AG04450 (cell line): ENCODE measurements around the gene ALS2. TPM values are rescaled to one million over a fixed set of nuclear protein-coding genes. Genes with fewer than 3 reads are reported as not detected.

Experiments used
- CTCF ChIA-PET: fragments of 300-600, 350-600 bp; formaldehyde crosslinking; extraction: SDS; loops from one replicate; lab custom pipeline; 2022; ENCODE audit warnings: antibody characterized with exemption, inconsistent platforms; lab: Charles Lee
- POLR2A ChIA-PET: fragments of 350-600 bp; formaldehyde crosslinking; extraction: SDS; loops from one replicate; lab custom pipeline; 2021; ENCODE audit warnings: antibody characterized with exemption, inconsistent platforms; lab: Yijun Ruan, JAX
- DNase-seq: peaks from one replicate; pipeline ENCODE4 v3.0.0-alpha.2; 2011; ENCODE audit warnings: low read depth, low spot score
- H3K27ac ChIP-seq: one replicate; pipeline ENCODE4 v1.5.1; 2012; ENCODE audit warnings: low read depth, low read length, control low read depth
- H3K27me3 ChIP-seq: one replicate; pipeline ENCODE4 v1.6.0; 2012; ENCODE audit warnings: low read length; ENCODE audit not compliant: control insufficient read depth, insufficient read depth
- H3K4me3 ChIP-seq: 2 replicates; pipeline ENCODE4 v1.5.1; 2011; ENCODE audit warnings: mild to moderate bottlenecking, low read depth, low read length, control low read depth
- H3K9me3 ChIP-seq: 2 replicates; pipeline ENCODE4 v1.5.1; 2012; ENCODE audit warnings: low read length; ENCODE audit not compliant: control insufficient read depth, insufficient read depth
- CTCF ChIP-seq: IDR thresholded peaks from 2 replicates; pipeline ENCODE4 v1.5.1; 2011; ENCODE audit warnings: low read depth, low read length, control low read depth, inconsistent platforms
- polyA plus RNA-seq: library from polyadenylated mRNA; depleted of rRNA; stranded (reverse); fragments of >200 nt; gene quantifications from 2 replicates; pipeline ENCODE4 v1.2.3, GENCODE V29; 2011

ALS2 gene
- polyA plus RNA-seq, 1 experiment = 21.9 TPM

- Histone ChIP-seq H3K27ac (no peak overlapping the region), H3K27me3 (no peaks in the 10 kb centered on the region), H3K4me3 (no peak overlapping the region), H3K9me3 (no peaks in the 10 kb centered on the region)
- ChIA-PET POLR2A (no interaction called here), CTCF (no interaction called here)
- TF ChIP-seq CTCF = no peak
- DNase-seq = no peak
Measured at GRCh38 chr2:201704536-201704935, 76.2 kb downstream of the ALS2 start.

GRCh38 chr2:201701646-201702045 lies 79.1 kb downstream of the ALS2 start:
- Histone ChIP-seq H3K9me3 (no peaks in the 10 kb centered on the region), H3K4me3 (no peak overlapping the region), H3K27me3 (no peaks in the 10 kb centered on the region), H3K27ac (no peak overlapping the region)
- TF ChIP-seq CTCF = no peak
- DNase-seq = no peak
- CTCF ChIA-PET = no interaction called here
- POLR2A ChIA-PET = no interaction called here

GRCh38 chr2:201699416-201699815 lies 81.3 kb downstream of the ALS2 start:
- TF ChIP-seq CTCF = no peak
- no peak for DNase-seq
- POLR2A ChIA-PET = interaction anchor here (0.6 to 2.5 kb wide), 2 partner anchors 45 to 431 kb away, joined by 3 to 10 read pairs; no protein-coding TSS in a partner anchor
- Histone ChIP-seq H3K27me3 (no peaks in the 10 kb centered on the region), H3K4me3 (no peak overlapping the region), H3K27ac (peak overlapping the region; percentile 58), H3K9me3 (no peaks in the 10 kb centered on the region)
- CTCF ChIA-PET = interaction anchor here (1.5 kb wide), 1 partner anchor 463 kb away, joined by 3 read pairs; no protein-coding TSS in a partner anchor

- ChIA-PET CTCF (interaction anchor here (1.5 kb wide), 1 partner anchor 462 kb away, joined by 3 read pairs; no protein-coding TSS in a partner anchor), POLR2A (interaction anchor here (0.6 to 2.5 kb wide), 2 partner anchors 44 to 432 kb away, joined by 3 to 10 read pairs; no protein-coding TSS in a partner anchor)
- no peaks in the 10 kb centered on the region for H3K9me3 ChIP-seq
- peak within 1 kb of the TSS; percentile 58 for H3K27ac ChIP-seq
- TF ChIP-seq CTCF = no peak
- no peak for DNase-seq
- no peak within 1 kb of the TSS; the same call in 1 of the 2 replicates for H3K4me3 ChIP-seq
- no peaks in the 10 kb centered on the region for H3K27me3 ChIP-seq
Measured at GRCh38 chr2:201698588-201699226, 82.0 kb downstream of the ALS2 start, which contains the start of gene MPP4. Gene MPP4, minus strand, starts transcription at chr2:201698644. Its CDS starts 4,690 bp downstream, at chr2:201693954.

- ChIA-PET CTCF (interaction anchor here (1.5 kb wide), 1 partner anchor 461 kb away, joined by 3 read pairs; no protein-coding TSS in a partner anchor), POLR2A (interaction anchor here (2.5 kb wide), 1 partner anchor 43 kb away, joined by 10 read pairs; no protein-coding TSS in a partner anchor)
- no peaks in the 10 kb centered on the region for H3K27me3 ChIP-seq
- no peaks in the 10 kb centered on the region for H3K9me3 ChIP-seq
- peak; percentile 59 for DNase-seq
- no peak for TF ChIP-seq CTCF
- H3K27ac ChIP-seq = peak overlapping the region; percentile 47
- H3K4me3 ChIP-seq = no peak overlapping the region; the same call in 1 of the 2 replicates
Measured at GRCh38 chr2:201697899-201698298, 82.8 kb downstream of the ALS2 start.
